SK-N-SH (cell line): ENCODE results near the gene MAPK14. TPM values are rescaled to one million over a fixed set of nuclear protein-coding genes. Genes with fewer than 3 reads are reported as not detected.

Source experiments
- CTCF ChIA-PET: fragments of 300-600, 350-600 bp; formaldehyde crosslinking; extraction: SDS; loops from one replicate; lab custom pipeline; 2021; lab: Yijun Ruan, JAX
- POLR2A ChIA-PET: fragments of 350-600 bp; sonication (Branson Sonifier 250); formaldehyde crosslinking; extraction: SDS; loops from one replicate; lab custom pipeline; 2020; ENCODE audit warnings: antibody characterized with exemption, inconsistent platforms; lab: Yijun Ruan, JAX
- DNase-seq: peaks from one replicate; pipeline ENCODE4 v3.0.0; 2012
- H2AFZ ChIP-seq: fragments of 200-600 bp; sonication (generic); 2 replicates; pipeline ENCODE4 v1.8.1; 2016; ENCODE audit warnings: antibody characterized with exemption, mild to moderate bottlenecking, low read depth
- H3F3A ChIP-seq: fragments of 200-600 bp; sonication (generic); replicated peaks from 2 replicates; pipeline ENCODE3; 2016; ENCODE audit warnings: antibody characterized with exemption, mild to moderate bottlenecking; ENCODE audit not compliant: insufficient read depth
- H3K27ac ChIP-seq, 2 experiments: fragments of 200-500 bp in 1 of 2; fragments of 200-600 bp in 1 of 2; sonication (Bioruptor generic) in 1 of 2; sonication (generic), shearing (Covaris generic) in 1 of 2; 2 replicates each; pipeline versions ENCODE4 v1.5.1 to v1.6.1; 2014 to 2016; ENCODE audit warnings: low read depth in 2 of 2, inconsistent platforms in 1 of 2, low read length in 1 of 2, mild to moderate bottlenecking in 1 of 2, mixed read lengths in 1 of 2
- H3K27me3 ChIP-seq: fragments of 200-600 bp; sonication (generic), shearing (Covaris generic); 2 replicates; pipeline ENCODE4 v1.6.1; 2016; ENCODE audit warnings: mixed run types; ENCODE audit not compliant: insufficient read depth
- H3K36me3 ChIP-seq, 2 experiments: fragments of 200-500 bp in 1 of 2; fragments of 200-600 bp in 1 of 2; sonication (Bioruptor generic) in 1 of 2; sonication (generic) in 1 of 2; replicated peaks in 1 of 2; 2 replicates each; pipeline versions ENCODE3 to v1.5.1; 2014 to 2016; ENCODE audit warnings: low read length in 1 of 2, mild to moderate bottlenecking in 1 of 2; ENCODE audit not compliant: insufficient read depth in 2 of 2, control insufficient read depth in 1 of 2
- H3K4me1 ChIP-seq, 2 experiments: fragments of 200-500 bp in 1 of 2; fragments of 200-600 bp in 1 of 2; sonication (Bioruptor generic) in 1 of 2; sonication (generic), shearing (Covaris generic) in 1 of 2; 2 replicates each; pipeline versions ENCODE4 v1.5.1 to v1.6.1; 2014 to 2016; ENCODE audit warnings: low read depth in 1 of 2, low read length in 1 of 2, mixed run types in 1 of 2; ENCODE audit not compliant: insufficient read depth in 2 of 2, control insufficient read depth in 1 of 2
- H3K4me2 ChIP-seq: fragments of 200-600 bp; sonication (generic), shearing (Covaris generic); 2 replicates; pipeline ENCODE4 v1.6.1; 2017; ENCODE audit warnings: mixed run types
- H3K4me3 ChIP-seq, 2 experiments: fragments of 200-500 bp in 1 of 2; fragments of 200-600 bp in 1 of 2; sonication (Bioruptor generic) in 1 of 2; sonication (generic), shearing (Covaris generic) in 1 of 2; 2 replicates each; pipeline versions ENCODE4 v1.5.1 to v1.8.1; 2014 to 2016; ENCODE audit warnings: low read depth in 2 of 2, inconsistent platforms in 1 of 2, low read length in 1 of 2, mild to moderate bottlenecking in 1 of 2, mixed read lengths in 1 of 2, moderate library complexity in 1 of 2
- H3K79me2 ChIP-seq: fragments of 200-600 bp; sonication (generic); 2 replicates; pipeline ENCODE4 v1.8.1; 2017; ENCODE audit warnings: mild to moderate bottlenecking; ENCODE audit not compliant: insufficient read depth
- H3K9ac ChIP-seq: fragments of 200-600 bp; sonication (generic); 2 replicates; pipeline ENCODE4 v1.6.1; 2017; ENCODE audit warnings: mixed run types
- H3K9me2 ChIP-seq: fragments of 200-600 bp; sonication (generic); 2 replicates; pipeline ENCODE4 v1.6.1; 2017; ENCODE audit warnings: mixed run types
- H3K9me3 ChIP-seq: fragments of 200-600 bp; sonication (generic); 2 replicates; pipeline ENCODE4 v1.6.1; 2017; ENCODE audit warnings: mixed run types, mild to moderate bottlenecking, moderate library complexity
- H4K20me1 ChIP-seq: fragments of 200-600 bp; sonication (generic); 2 replicates; pipeline ENCODE4 v1.6.1; 2017; ENCODE audit warnings: mild to moderate bottlenecking, mixed run types; ENCODE audit not compliant: insufficient read depth
- CHD2 ChIP-seq: fragments of 150-350 bp; IDR thresholded peaks from 2 replicates; pipeline ENCODE4 v1.6.1; 2018; ENCODE audit warnings: low read length; ENCODE audit not compliant: partially characterized antibody
- CTCF ChIP-seq: fragments of 200-600 bp; sonication (generic); IDR thresholded peaks from 2 replicates; pipeline ENCODE4 v1.6.1; 2017; ENCODE audit warnings: antibody characterized with exemption, mild to moderate bottlenecking, moderate library complexity
- ELF1 ChIP-seq: IDR thresholded peaks from 2 replicates; pipeline ENCODE4 v1.4.0; 2012
- EP300 ChIP-seq, 2 experiments: IDR thresholded peaks; 2 replicates each; pipeline versions ENCODE4 v1.4.0 to v1.6.1; 2012; ENCODE audit warnings: borderline replicate concordance in 1 of 2, low read depth in 1 of 2, low read length in 1 of 2
- FOSL2 ChIP-seq: IDR thresholded peaks from 2 replicates; pipeline ENCODE4 v1.4.0; 2012; ENCODE audit warnings: low read depth, mild to moderate bottlenecking, moderate library complexity, borderline replicate concordance
- FOXM1 ChIP-seq: IDR thresholded peaks from 2 replicates; pipeline ENCODE4 v1.4.0; 2012; ENCODE audit warnings: low read depth, mild to moderate bottlenecking
- GABPA ChIP-seq: IDR thresholded peaks from 2 replicates; pipeline ENCODE4 v1.4.0; 2012; ENCODE audit warnings: low read depth, mild to moderate bottlenecking
- GATA2 ChIP-seq: sonication (generic); formaldehyde crosslinking; IDR thresholded peaks from 2 replicates; pipeline ENCODE4 v1.5.0; 2020; ENCODE audit warnings: mild to moderate bottlenecking, missing genetic modification reagents
- MEF2A ChIP-seq: IDR thresholded peaks from 2 replicates; pipeline ENCODE4 v1.4.0; 2012; ENCODE audit warnings: low read depth, borderline replicate concordance
- MXI1 ChIP-seq: IDR thresholded peaks from 2 replicates; pipeline ENCODE4 v1.6.1; 2012; ENCODE audit warnings: mild to moderate bottlenecking, low read depth, low read length, improper control_type of control experiment
- NFIC ChIP-seq: IDR thresholded peaks from 2 replicates; pipeline ENCODE4 v1.4.0; 2012; ENCODE audit warnings: borderline replicate concordance
- POLR2AphosphoS5 ChIP-seq: IDR thresholded peaks from 2 replicates; pipeline ENCODE4 v1.6.1; 2012; ENCODE audit warnings: low read depth, low read length
- RFX5 ChIP-seq: IDR thresholded peaks from 2 replicates; pipeline ENCODE4 v1.6.1; 2012; ENCODE audit warnings: mild to moderate bottlenecking, improper control_type of control experiment, low read length
- TAF1 ChIP-seq: IDR thresholded peaks from 2 replicates; pipeline ENCODE4 v1.6.1; 2012; ENCODE audit warnings: low read depth, mild to moderate bottlenecking, low read length, moderate library complexity, borderline replicate concordance
- TCF12 ChIP-seq: IDR thresholded peaks from 2 replicates; pipeline ENCODE4 v1.4.0; 2012
- TEAD4 ChIP-seq: IDR thresholded peaks from 2 replicates; pipeline ENCODE4 v1.4.0; 2012; ENCODE audit warnings: mild to moderate bottlenecking, borderline replicate concordance; ENCODE audit not compliant: insufficient read depth
- WGBS: methylation state at CpG from one replicate; pipeline ENCODE4 v1.1.6; 2017; ENCODE audit warnings: low lambda C conversion rate; 5-methylcytosine and 5-hydroxymethylcytosine counted together
- polyA plus RNA-seq, 3 experiments: library from polyadenylated mRNA; depleted of rRNA; stranded (reverse); fragments of >200 nt; gene quantifications; 2 replicates each; pipeline ENCODE4 v1.2.3, GENCODE V29; 2012
- TF ChIP-seq, protein P1 (sequence below): IDR thresholded peaks from 2 replicates; pipeline ENCODE4 v1.4.0; 2012; ENCODE audit warnings: low read depth
- TF ChIP-seq, protein P2 (sequence below): fragments of 150-350 bp; IDR thresholded peaks from 2 replicates; pipeline ENCODE4 v1.6.1; 2017; ENCODE audit warnings: antibody characterized with exemption, low read length, low read depth, borderline replicate concordance

Gene MAPK14
- polyA plus RNA-seq, 1 of the 3 experiments (the other 2 are of a cell fraction): 19.8 TPM

DNA sequence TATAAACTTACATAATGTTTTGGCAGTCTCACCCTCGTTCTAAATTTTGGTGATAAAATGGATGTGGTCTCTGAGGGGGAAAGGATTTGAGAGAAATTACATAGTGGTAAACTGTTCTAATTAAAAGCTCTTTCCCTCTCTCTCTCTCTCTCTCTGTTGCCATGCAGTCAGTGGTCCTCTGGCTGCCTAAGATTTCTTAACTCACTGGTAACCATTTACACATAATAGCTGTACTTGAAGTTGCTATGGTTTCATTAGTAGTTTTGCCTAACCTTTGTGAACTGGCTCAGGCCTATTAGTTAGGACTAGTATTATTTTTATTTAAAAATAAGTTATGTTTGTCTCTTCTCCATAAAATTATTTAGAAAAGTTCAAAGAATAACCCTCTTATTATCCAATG, 42.0 kb downstream of the MAPK14 start (continued):
- no peak for TF ChIP-seq CTCF
- TF ChIP-seq FOXM1: no peak
- no peak for TF ChIP-seq GABPA
- no peak for TF ChIP-seq ELF1
- TF ChIP-seq GATA2: no peak
- no peak for TF ChIP-seq TEAD4
- no peak for TF ChIP-seq RFX5
- no peak for TF ChIP-seq MEF2A
- TF ChIP-seq, protein P1, sequence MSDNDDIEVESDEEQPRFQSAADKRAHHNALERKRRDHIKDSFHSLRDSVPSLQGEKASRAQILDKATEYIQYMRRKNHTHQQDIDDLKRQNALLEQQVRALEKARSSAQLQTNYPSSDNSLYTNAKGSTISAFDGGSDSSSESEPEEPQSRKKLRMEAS: no peak
- TF ChIP-seq, all 33 proteins: peak for 0

GRCh38 chr6:36070252-36070651, 42.6 kb downstream of the MAPK14 start:
- Histone ChIP-seq H3K79me2 (peaks cover 76% of the 10 kb centered on the region), H3K27me3 (no peaks in the 10 kb centered on the region), H4K20me1 (peaks cover 52% of the 10 kb centered on the region), H3K9ac (no peak overlapping the region), H3K4me1 (peaks cover 6 to 17% of the 10 kb centered on the region in 2 experiments; a peak in 3 of 4 replicates), H3K36me3 (peaks cover 0 to 18% of the 10 kb centered on the region in 2 experiments), H3K9me2 (no peaks in the 10 kb centered on the region), H3F3A (peaks cover 4% of the 10 kb centered on the region), H3K4me3 (no peak overlapping the region), H3K4me2 (no peak overlapping the region), H2AFZ (no peak overlapping the region), H3K9me3 (no peaks in the 10 kb centered on the region), H3K27ac (no peak overlapping the region)
- 79% methylated on average over 3 of the region's 3 CpGs for WGBS
- TF ChIP-seq NFIC (no peak), MEF2A (no peak), CHD2 (no peak), MXI1 (no peak), RFX5 (no peak), TCF12 (no peak), EP300 (IDR thresholded peaks at IDR 0.05; ENCODE audit: borderline replicate concordance in 1 of 2, low read depth in 1 of 2, low read length in 1 of 2) (no peak), FOXM1 (no peak), FOSL2 (no peak), POLR2AphosphoS5 (no peak), TAF1 (no peak)
- TF ChIP-seq, protein P2, sequence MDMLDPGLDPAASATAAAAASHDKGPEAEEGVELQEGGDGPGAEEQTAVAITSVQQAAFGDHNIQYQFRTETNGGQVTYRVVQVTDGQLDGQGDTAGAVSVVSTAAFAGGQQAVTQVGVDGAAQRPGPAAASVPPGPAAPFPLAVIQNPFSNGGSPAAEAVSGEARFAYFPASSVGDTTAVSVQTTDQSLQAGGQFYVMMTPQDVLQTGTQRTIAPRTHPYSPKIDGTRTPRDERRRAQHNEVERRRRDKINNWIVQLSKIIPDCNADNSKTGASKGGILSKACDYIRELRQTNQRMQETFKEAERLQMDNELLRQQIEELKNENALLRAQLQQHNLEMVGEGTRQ: no peak
- DNase-seq: no peak
- CTCF ChIA-PET: interaction anchor here (1.2 to 3.7 kb wide), 2 partner anchors 25 to 43 kb away, joined by 4 to 16 read pairs; partner anchors contain the start of gene MAPK14
- POLR2A ChIA-PET: interaction anchor here (1.3 kb wide), 1 partner anchor 42 kb away, joined by 3 read pairs; no protein-coding TSS in a partner anchor
